ENCODE data around the gene ACTR3C. TPM values are rescaled to one million over a fixed set of nuclear protein-coding genes. Genes with fewer than 3 reads are reported as not detected.

ACTR3C gene
- total and polyA plus RNA-seq, 4 donors, result 6.8 to 34.2 (median 10.5) TPM

GRCh38 chr7:150346922-150347321 is 23.6 kb upstream of the ACTR3C start:
- 89 to 98% methylated on average over 5 of the region's 5 CpGs for WGBS, 2 donors

GRCh38 chr7:150345012-150345411 is 21.7 kb upstream of the ACTR3C start:
- no peak for TF ChIP-seq CTCF (IDR thresholded peaks at IDR 0.05; ENCODE audit: control extremely low read depth, extremely low read depth)
- Histone ChIP-seq H3K27ac (ENCODE audit: low read depth in 1 of 2, low read length in 1 of 2) (no peak overlapping the region), H3K9ac (ENCODE audit: insufficient read depth in 1 of 2, low read length in 2 of 2) (no peak overlapping the region), H3K4me1 (ENCODE audit: control insufficient read depth in 5 of 5, insufficient read depth in 5 of 5, low read length in 5 of 5) (peaks cover 0 to 9% (median 3%) of the 10 kb centered on the region in 5 donors), H3K36me3 (ENCODE audit: control insufficient read depth in 4 of 4, insufficient read depth in 4 of 4, low read length in 4 of 4) (peaks cover 0 to 4% (median 0%) of the 10 kb centered on the region in 4 donors), H3K4me3 (no peak overlapping the region), H3K9me3 (ENCODE audit: control insufficient read depth in 4 of 4, insufficient read depth in 3 of 4, low read length in 3 of 4) (peaks cover 0 to 6% (median 1%) of the 10 kb centered on the region in 4 donors), H3K27me3 (ENCODE audit: control insufficient read depth in 3 of 3, insufficient read depth in 3 of 3, low read length in 2 of 3) (no peaks in the 10 kb centered on the region)
- ATAC-seq (ENCODE audit: insufficient read depth, low FRiP score), result no peak
- no peak for DNase-seq
- WGBS, 2 donors, result 93 to 94% methylated on average over 1 of the region's 1 CpG

More at GRCh38 chr7:150346922-150347321, 23.6 kb upstream of the ACTR3C start:
- Histone ChIP-seq H3K27me3 (ENCODE audit: control insufficient read depth in 3 of 3, insufficient read depth in 3 of 3, low read length in 2 of 3) (no peaks in the 10 kb centered on the region), H3K4me1 (ENCODE audit: control insufficient read depth in 5 of 5, insufficient read depth in 5 of 5, low read length in 5 of 5) (peaks cover 0 to 6% (median 0%) of the 10 kb centered on the region in 5 donors), H3K36me3 (ENCODE audit: control insufficient read depth in 4 of 4, insufficient read depth in 4 of 4, low read length in 4 of 4) (no peaks in the 10 kb centered on the region), H3K9me3 (ENCODE audit: control insufficient read depth in 4 of 4, insufficient read depth in 3 of 4, low read length in 3 of 4) (peaks cover 0 to 6% (median 1%) of the 10 kb centered on the region in 4 donors), H3K4me3 (no peak overlapping the region), H3K9ac (ENCODE audit: insufficient read depth in 1 of 2, low read length in 2 of 2) (no peak overlapping the region), H3K27ac (ENCODE audit: low read depth in 1 of 2, low read length in 1 of 2) (no peak overlapping the region)
- TF ChIP-seq CTCF (IDR thresholded peaks at IDR 0.05; ENCODE audit: control extremely low read depth, extremely low read depth), result no peak
- ATAC-seq (ENCODE audit: insufficient read depth, low FRiP score), result no peak
- DNase-seq, result no peak

GRCh38 chr7:150344299-150344698 is 21.0 kb upstream of the ACTR3C start:
- H3K4me1 ChIP-seq (ENCODE audit: control insufficient read depth in 5 of 5, insufficient read depth in 5 of 5, low read length in 5 of 5), result peaks cover 0 to 16% (median 5%) of the 10 kb centered on the region in 5 donors
- no peak for DNase-seq
- no peak for TF ChIP-seq CTCF (IDR thresholded peaks at IDR 0.05; ENCODE audit: control extremely low read depth, extremely low read depth)
- H3K27ac ChIP-seq (ENCODE audit: low read depth in 1 of 2, low read length in 1 of 2), result no peak overlapping the region
- peaks cover 0 to 6% (median 1%) of the 10 kb centered on the region in 4 donors for H3K9me3 ChIP-seq (ENCODE audit: control insufficient read depth in 4 of 4, insufficient read depth in 3 of 4, low read length in 3 of 4)
- peaks cover 0 to 7% (median under 1%) of the 10 kb centered on the region in 4 donors for H3K36me3 ChIP-seq (ENCODE audit: control insufficient read depth in 4 of 4, insufficient read depth in 4 of 4, low read length in 4 of 4)
- H3K4me3 ChIP-seq, result no peak overlapping the region
- no peak for ATAC-seq (ENCODE audit: insufficient read depth, low FRiP score)
- no peaks in the 10 kb centered on the region for H3K27me3 ChIP-seq (ENCODE audit: control insufficient read depth in 3 of 3, insufficient read depth in 3 of 3, low read length in 2 of 3)
- H3K9ac ChIP-seq (ENCODE audit: insufficient read depth in 1 of 2, low read length in 2 of 2), result no peak overlapping the region

GRCh38 chr7:150343225-150343624 is 19.9 kb upstream of the ACTR3C start:
- H3K27me3 ChIP-seq (ENCODE audit: control insufficient read depth in 3 of 3, insufficient read depth in 3 of 3, low read length in 2 of 3), result no peaks in the 10 kb centered on the region
- no peak overlapping the region for H3K27ac ChIP-seq (ENCODE audit: low read depth in 1 of 2, low read length in 1 of 2)

More at GRCh38 chr7:150343225-150343624, 19.9 kb upstream of the ACTR3C start:
- WGBS, 2 donors, result 64 to 80% methylated on average over 2 of the region's 2 CpGs
- H3K4me1 ChIP-seq (ENCODE audit: control insufficient read depth in 5 of 5, insufficient read depth in 5 of 5, low read length in 5 of 5), result peaks cover 0 to 25% (median 14%) of the 10 kb centered on the region in 5 donors
- peaks cover 0 to 18% (median 4%) of the 10 kb centered on the region in 4 donors for H3K36me3 ChIP-seq (ENCODE audit: control insufficient read depth in 4 of 4, insufficient read depth in 4 of 4, low read length in 4 of 4)
- ATAC-seq (ENCODE audit: insufficient read depth, low FRiP score) (no peak), DNase-seq (no peak)
- peaks cover 0 to 6% (median 1%) of the 10 kb centered on the region in 4 donors for H3K9me3 ChIP-seq (ENCODE audit: control insufficient read depth in 4 of 4, insufficient read depth in 3 of 4, low read length in 3 of 4)
- no peak for TF ChIP-seq CTCF (IDR thresholded peaks at IDR 0.05; ENCODE audit: control extremely low read depth, extremely low read depth)
- H3K4me3 ChIP-seq, result no peak overlapping the region
- H3K9ac ChIP-seq (ENCODE audit: insufficient read depth in 1 of 2, low read length in 2 of 2), result no peak overlapping the region
